Large intestine (tissue), 3 donors: Measurements from ENCODE around the gene OSTC. TPM values are rescaled to one million over a fixed set of nuclear protein-coding genes. Genes with fewer than 3 reads are reported as not detected.
"Not testable (repeated sequence)": the region's sequence is repeated elsewhere in the genome, so short reads cannot be mapped to it uniquely, and the experiment has no call there.

Experiments
- DNase-seq, 2 donors: peaks; one replicate each; pipeline versions ENCODE4 v3.0.0 to v3.0.0-alpha.2; 2013
- H3K27ac ChIP-seq: one replicate; pipeline ENCODE4 v1.5.1; 2013; ENCODE audit warnings: low read length
- H3K27me3 ChIP-seq: 2 replicates; pipeline ENCODE4 v1.6.1; 2013; ENCODE audit warnings: low read length; ENCODE audit not compliant: control insufficient read depth, insufficient read depth
- H3K36me3 ChIP-seq: 2 replicates; pipeline ENCODE4 v1.6.1; 2013; ENCODE audit warnings: low read length; ENCODE audit not compliant: control insufficient read depth, insufficient read depth
- H3K4me1 ChIP-seq: one replicate; pipeline ENCODE4 v1.6.1; 2013; ENCODE audit warnings: low read length; ENCODE audit not compliant: control insufficient read depth, insufficient read depth
- H3K4me3 ChIP-seq: one replicate; pipeline ENCODE4 v1.5.1; 2013; ENCODE audit warnings: low read length
- H3K9me3 ChIP-seq: one replicate; pipeline ENCODE4 v1.6.1; 2013; ENCODE audit warnings: mild to moderate bottlenecking, low read depth, low read length, moderate library complexity; ENCODE audit not compliant: control insufficient read depth
- WGBS: methylation state at CpG from one replicate; pipeline ENCODE4 v1.1.5; 2013; ENCODE audit warnings: low lambda C conversion rate; ENCODE audit not compliant: insufficient coverage; 5-methylcytosine and 5-hydroxymethylcytosine counted together
- polyA plus RNA-seq: library from polyadenylated mRNA; unstranded; fragments of 120-200 nt; gene quantifications from one replicate; pipeline ENCODE4 v1.2.1, GENCODE V29; 2013

Gene OSTC
- polyA plus RNA-seq, 1 donor = 255 TPM

- Histone ChIP-seq H3K4me3 (no peak overlapping the region), H3K27me3 (no peaks in the 10 kb centered on the region), H3K9me3 (no peaks in the 10 kb centered on the region), H3K27ac (no peak overlapping the region), H3K4me1 (no peaks in the 10 kb centered on the region), H3K36me3 (no peaks in the 10 kb centered on the region)
- no peak for DNase-seq
- 73% methylated on average over 2 of the region's 10 CpGs for WGBS
These were observed 58.8 kb downstream of the OSTC start for GRCh38 chr4:108709234-108709633.

GRCh38 chr4:108709722-108710121 is 59.3 kb downstream of the OSTC start:
- WGBS = no CpG with 5 or more reads among the region's 7 CpGs
- DNase-seq = no peak
- Histone ChIP-seq H3K9me3 (no peaks in the 10 kb centered on the region), H3K27ac (no peak overlapping the region), H3K4me3 (no peak overlapping the region), H3K27me3 (no peaks in the 10 kb centered on the region), H3K4me1 (no peaks in the 10 kb centered on the region), H3K36me3 (no peaks in the 10 kb centered on the region)

GRCh38 chr4:108710578-108710977 is 60.2 kb downstream of the OSTC start:
- not testable (repeated sequence) for H3K9me3 ChIP-seq, DNase-seq, H3K36me3 ChIP-seq, H3K27ac ChIP-seq, H3K4me1 ChIP-seq, H3K4me3 ChIP-seq, H3K27me3 ChIP-seq
- WGBS = no CpG with 5 or more reads among the region's 7 CpGs

- Histone ChIP-seq H3K4me1 (no peaks in the 10 kb centered on the region), H3K36me3 (no peaks in the 10 kb centered on the region), H3K27ac (no peak overlapping the region), H3K9me3 (no peaks in the 10 kb centered on the region), H3K4me3 (no peak overlapping the region), H3K27me3 (no peaks in the 10 kb centered on the region)
- 10% methylated on average over 2 of the region's 4 CpGs for WGBS
- DNase-seq = no peak
These were observed 64.5 kb downstream of the OSTC start for GRCh38 chr4:108714880-108715279.

GRCh38 chr4:108716340-108716739 is 65.9 kb downstream of the OSTC start:
- H3K27me3 ChIP-seq = no peaks in the 10 kb centered on the region
- no CpG with 5 or more reads among the region's 2 CpGs for WGBS
- no peaks in the 10 kb centered on the region for H3K36me3 ChIP-seq
- no peak overlapping the region for H3K27ac ChIP-seq
- no peaks in the 10 kb centered on the region for H3K9me3 ChIP-seq
- no peaks in the 10 kb centered on the region for H3K4me1 ChIP-seq
- no peak overlapping the region for H3K4me3 ChIP-seq
- DNase-seq = no peak

GRCh38 chr4:108717386-108717785 is 67.0 kb downstream of the OSTC start:
- Histone ChIP-seq H3K36me3 (no peaks in the 10 kb centered on the region), H3K4me3 (no peak overlapping the region), H3K27ac (no peak overlapping the region), H3K27me3 (no peaks in the 10 kb centered on the region), H3K4me1 (no peaks in the 10 kb centered on the region), H3K9me3 (no peaks in the 10 kb centered on the region)
- whole genome bisulfite sequencing = 60% methylated on average over 1 of the region's 2 CpGs
- DNase-seq = no peak

Other genes with a start within 250 kb of the OSTC start
- 3,369 TPM for gene RPL34, start 30.0 kb upstream of the OSTC start, polyA plus RNA-seq
- gene ETNPPL, start 112.5 kb downstream of the OSTC start, polyA plus RNA-seq = 0.06 TPM